ENCODE data around the gene NRN1L. TPM values are rescaled to one million over a fixed set of nuclear protein-coding genes. Genes with fewer than 3 reads are reported as not detected.

The NRN1L gene
- total RNA-seq, 1 experiment from 2014 or later: 1.1 TPM

DNA sequence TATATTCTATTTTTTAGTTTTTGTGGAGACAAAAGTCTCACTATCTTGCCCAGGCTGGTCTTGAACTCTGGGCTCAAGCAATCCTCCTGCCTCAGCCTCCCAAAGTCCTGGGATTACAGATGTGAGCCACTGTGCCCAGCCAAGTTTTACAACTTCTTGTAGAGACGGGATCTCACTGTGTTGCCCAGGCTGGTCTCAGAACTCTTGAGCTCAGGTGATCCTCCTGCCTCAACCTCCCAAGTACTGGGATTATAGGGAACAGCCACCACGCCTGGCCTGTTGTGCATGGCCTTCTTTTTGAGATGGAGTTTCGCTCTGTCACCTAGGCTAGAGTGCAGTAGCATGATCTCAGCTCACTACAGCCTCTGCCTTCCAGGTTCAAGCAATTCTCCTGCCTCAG lies 31.0 kb upstream of the NRN1L start:
- in situ Hi-C loops (cut with HindIII; ENCODE audit: low pct_unique_long_range_greater_than_20kb, low sequenced_read_pairs) (no loop called here), intact Hi-C loops (cut with micrococcal nuclease; ENCODE audit: unreplicated experiment) (no loop called here)
- no peak for DNase-seq (ENCODE audit: low read depth, low spot score)
- TF ChIP-seq, protein P1, sequence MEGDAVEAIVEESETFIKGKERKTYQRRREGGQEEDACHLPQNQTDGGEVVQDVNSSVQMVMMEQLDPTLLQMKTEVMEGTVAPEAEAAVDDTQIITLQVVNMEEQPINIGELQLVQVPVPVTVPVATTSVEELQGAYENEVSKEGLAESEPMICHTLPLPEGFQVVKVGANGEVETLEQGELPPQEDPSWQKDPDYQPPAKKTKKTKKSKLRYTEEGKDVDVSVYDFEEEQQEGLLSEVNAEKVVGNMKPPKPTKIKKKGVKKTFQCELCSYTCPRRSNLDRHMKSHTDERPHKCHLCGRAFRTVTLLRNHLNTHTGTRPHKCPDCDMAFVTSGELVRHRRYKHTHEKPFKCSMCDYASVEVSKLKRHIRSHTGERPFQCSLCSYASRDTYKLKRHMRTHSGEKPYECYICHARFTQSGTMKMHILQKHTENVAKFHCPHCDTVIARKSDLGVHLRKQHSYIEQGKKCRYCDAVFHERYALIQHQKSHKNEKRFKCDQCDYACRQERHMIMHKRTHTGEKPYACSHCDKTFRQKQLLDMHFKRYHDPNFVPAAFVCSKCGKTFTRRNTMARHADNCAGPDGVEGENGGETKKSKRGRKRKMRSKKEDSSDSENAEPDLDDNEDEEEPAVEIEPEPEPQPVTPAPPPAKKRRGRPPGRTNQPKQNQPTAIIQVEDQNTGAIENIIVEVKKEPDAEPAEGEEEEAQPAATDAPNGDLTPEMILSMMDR (IDR thresholded peaks at IDR 0.05): no peak
- TF ChIP-seq, protein P2, sequence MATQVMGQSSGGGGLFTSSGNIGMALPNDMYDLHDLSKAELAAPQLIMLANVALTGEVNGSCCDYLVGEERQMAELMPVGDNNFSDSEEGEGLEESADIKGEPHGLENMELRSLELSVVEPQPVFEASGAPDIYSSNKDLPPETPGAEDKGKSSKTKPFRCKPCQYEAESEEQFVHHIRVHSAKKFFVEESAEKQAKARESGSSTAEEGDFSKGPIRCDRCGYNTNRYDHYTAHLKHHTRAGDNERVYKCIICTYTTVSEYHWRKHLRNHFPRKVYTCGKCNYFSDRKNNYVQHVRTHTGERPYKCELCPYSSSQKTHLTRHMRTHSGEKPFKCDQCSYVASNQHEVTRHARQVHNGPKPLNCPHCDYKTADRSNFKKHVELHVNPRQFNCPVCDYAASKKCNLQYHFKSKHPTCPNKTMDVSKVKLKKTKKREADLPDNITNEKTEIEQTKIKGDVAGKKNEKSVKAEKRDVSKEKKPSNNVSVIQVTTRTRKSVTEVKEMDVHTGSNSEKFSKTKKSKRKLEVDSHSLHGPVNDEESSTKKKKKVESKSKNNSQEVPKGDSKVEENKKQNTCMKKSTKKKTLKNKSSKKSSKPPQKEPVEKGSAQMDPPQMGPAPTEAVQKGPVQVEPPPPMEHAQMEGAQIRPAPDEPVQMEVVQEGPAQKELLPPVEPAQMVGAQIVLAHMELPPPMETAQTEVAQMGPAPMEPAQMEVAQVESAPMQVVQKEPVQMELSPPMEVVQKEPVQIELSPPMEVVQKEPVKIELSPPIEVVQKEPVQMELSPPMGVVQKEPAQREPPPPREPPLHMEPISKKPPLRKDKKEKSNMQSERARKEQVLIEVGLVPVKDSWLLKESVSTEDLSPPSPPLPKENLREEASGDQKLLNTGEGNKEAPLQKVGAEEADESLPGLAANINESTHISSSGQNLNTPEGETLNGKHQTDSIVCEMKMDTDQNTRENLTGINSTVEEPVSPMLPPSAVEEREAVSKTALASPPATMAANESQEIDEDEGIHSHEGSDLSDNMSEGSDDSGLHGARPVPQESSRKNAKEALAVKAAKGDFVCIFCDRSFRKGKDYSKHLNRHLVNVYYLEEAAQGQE (IDR thresholded peaks at IDR 0.05; ENCODE audit: insufficient read depth in 1 of 2, low read depth in 2 of 2, low read length in 1 of 2): no peak
- TF ChIP-seq TCF7L2 (IDR thresholded peaks at IDR 0.05; ENCODE audit: low read depth, low read length) (no peak), POLR2AphosphoS5 (IDR thresholded peaks at IDR 0.05; ENCODE audit: low read depth, low read length) (no peak), SIN3A (IDR thresholded peaks at IDR 0.05; ENCODE audit: borderline replicate concordance, insufficient read depth, low read depth, low read length) (no peak)
- no peak overlapping the region for H3K4me3 ChIP-seq (ENCODE audit: low read depth in 2 of 2, low read length in 2 of 2)
- H3K36me3 ChIP-seq (ENCODE audit: control insufficient read depth, insufficient read depth, low read length): no peaks in the 10 kb centered on the region; the same call in 1 of the 2 replicates
- H3K9me3 ChIP-seq (ENCODE audit: control insufficient read depth, insufficient read depth, low read depth, low read length): no peaks in the 10 kb centered on the region
- H3K27ac ChIP-seq (ENCODE audit: low read length): no peak overlapping the region
- CTCF ChIA-PET: no interaction called here
- H3K4me1 ChIP-seq (ENCODE audit: control insufficient read depth, insufficient read depth, low read length): peaks cover 15% of the 10 kb centered on the region
- no TSS peak for BruUV-seq (replicated peaks)
- H3K27me3 ChIP-seq (ENCODE audit: control insufficient read depth, insufficient read depth, low read length): no peaks in the 10 kb centered on the region
- POLR2A ChIA-PET: no interaction called here
- ATAC-seq: no peak

DNA sequence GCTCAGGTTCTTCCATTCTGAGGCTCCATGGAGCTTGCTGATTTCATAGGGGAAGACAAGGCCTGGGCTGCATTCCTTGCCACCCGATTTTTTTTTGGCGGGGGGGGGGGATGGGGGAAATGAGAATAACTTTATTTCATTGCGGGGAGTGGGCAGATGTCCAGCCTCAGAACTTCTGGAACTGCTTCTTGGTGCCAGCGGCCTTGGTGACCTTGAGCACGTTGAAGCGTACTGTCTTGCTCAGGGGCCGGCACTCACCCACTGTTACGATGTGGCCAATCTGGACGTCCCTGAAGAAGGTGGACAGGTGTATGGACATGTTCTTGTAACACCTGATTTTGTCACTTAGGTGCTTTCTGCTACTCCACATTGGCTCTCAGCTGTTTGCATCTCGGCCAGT lies 28.9 kb upstream of the NRN1L start:
- H3K9me3 ChIP-seq (ENCODE audit: control insufficient read depth, insufficient read depth, low read depth, low read length): no peaks in the 10 kb centered on the region
- intact Hi-C loops (cut with micrococcal nuclease; ENCODE audit: unreplicated experiment) (no loop called here), in situ Hi-C loops (cut with HindIII; ENCODE audit: low pct_unique_long_range_greater_than_20kb, low sequenced_read_pairs) (no loop called here)
- ChIA-PET CTCF (no interaction called here), POLR2A (no interaction called here)
- no peak for TF ChIP-seq SIN3A (IDR thresholded peaks at IDR 0.05; ENCODE audit: borderline replicate concordance, insufficient read depth, low read depth, low read length)
- TF ChIP-seq, protein P1 (IDR thresholded peaks at IDR 0.05): no peak
- TF ChIP-seq TCF7L2 (IDR thresholded peaks at IDR 0.05; ENCODE audit: low read depth, low read length): no peak
- TF ChIP-seq, protein P2 (IDR thresholded peaks at IDR 0.05; ENCODE audit: insufficient read depth in 1 of 2, low read depth in 2 of 2, low read length in 1 of 2): no peak
- TF ChIP-seq POLR2AphosphoS5 (IDR thresholded peaks at IDR 0.05; ENCODE audit: low read depth, low read length): no peak
- no peak overlapping the region for H3K4me3 ChIP-seq (ENCODE audit: low read depth in 2 of 2, low read length in 2 of 2)
- no peaks in the 10 kb centered on the region for H3K27me3 ChIP-seq (ENCODE audit: control insufficient read depth, insufficient read depth, low read length)
- DNase-seq (ENCODE audit: low read depth, low spot score) (no peak), ATAC-seq (no peak)
- peaks cover 15% of the 10 kb centered on the region for H3K4me1 ChIP-seq (ENCODE audit: control insufficient read depth, insufficient read depth, low read length)
- no peaks in the 10 kb centered on the region for H3K36me3 ChIP-seq (ENCODE audit: control insufficient read depth, insufficient read depth, low read length)
- no peak overlapping the region for H3K27ac ChIP-seq (ENCODE audit: low read length)
- no TSS peak for BruUV-seq (replicated peaks)

All from Panc1 (cell line).